Ishikawa (cell line): ENCODE results near the gene BICRA.

Source experiments
- CEBPB ChIP-seq: IDR thresholded peaks from 2 replicates; pipeline ENCODE4 v1.6.1; 2012
- CREB1 ChIP-seq: IDR thresholded peaks from 2 replicates; pipeline ENCODE4 v1.6.1; 2012; ENCODE audit warnings: low read depth
- EGR1 ChIP-seq: IDR thresholded peaks from 2 replicates; pipeline ENCODE4 v1.6.1; 2012
- EP300 ChIP-seq: IDR thresholded peaks from 2 replicates; pipeline ENCODE4 v1.6.1; 2012; ENCODE audit warnings: borderline replicate concordance
- FOXM1 ChIP-seq: IDR thresholded peaks from 2 replicates; pipeline ENCODE4 v1.6.1; 2012; ENCODE audit warnings: low read depth, borderline replicate concordance
- MAX ChIP-seq: IDR thresholded peaks from 2 replicates; pipeline ENCODE4 v1.6.1; 2012
- NFIC ChIP-seq: IDR thresholded peaks from 2 replicates; pipeline ENCODE4 v1.6.1; 2012
- RAD21 ChIP-seq: IDR thresholded peaks from 2 replicates; pipeline ENCODE4 v1.6.1; 2012; ENCODE audit warnings: low read depth
- TAF1 ChIP-seq: IDR thresholded peaks from 2 replicates; pipeline ENCODE4 v1.6.1; 2012; ENCODE audit warnings: low read depth, mild to moderate bottlenecking
- TCF12 ChIP-seq: IDR thresholded peaks from 2 replicates; pipeline ENCODE4 v1.6.1; 2012; ENCODE audit warnings: low read depth
- TEAD4 ChIP-seq: IDR thresholded peaks from 2 replicates; pipeline ENCODE4 v1.6.1; 2012
- USF1 ChIP-seq: IDR thresholded peaks from 2 replicates; pipeline ENCODE4 v1.6.1; 2012
- YY1 ChIP-seq: IDR thresholded peaks from 2 replicates; pipeline ENCODE4 v1.6.1; 2012; ENCODE audit warnings: low read depth
- TF ChIP-seq, protein P1 (sequence below): IDR thresholded peaks from 2 replicates; pipeline ENCODE4 v1.6.1; 2012; ENCODE audit warnings: low read depth, mild to moderate bottlenecking

DNA sequence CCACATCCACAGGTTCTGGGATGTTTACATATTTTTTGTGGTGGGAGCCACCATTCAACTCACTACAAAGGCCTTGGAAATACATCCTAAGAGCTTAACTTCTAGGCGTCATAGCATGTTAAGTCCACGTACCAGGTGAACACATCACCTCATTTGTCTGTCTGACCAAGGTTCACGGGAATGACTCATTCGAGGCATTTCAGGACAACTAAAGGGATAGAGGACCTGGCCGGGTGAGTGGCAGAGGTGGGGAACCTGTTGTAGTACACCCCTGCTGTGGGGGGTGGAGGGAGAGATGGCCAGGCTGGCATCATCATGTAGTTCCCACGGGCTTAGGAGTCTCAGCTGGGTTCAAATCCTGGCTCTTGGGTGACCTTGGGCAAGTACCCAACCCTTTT, 51.5 kb downstream of the BICRA start:
- no peak for TF ChIP-seq EP300
- TF ChIP-seq RAD21 = no peak
- no peak for TF ChIP-seq CEBPB
- no peak for TF ChIP-seq MAX
- TF ChIP-seq TAF1 = no peak
- no peak for TF ChIP-seq CREB1
- no peak for TF ChIP-seq FOXM1
- no peak for TF ChIP-seq EGR1
- no peak for TF ChIP-seq TEAD4
- TF ChIP-seq YY1 = no peak
- TF ChIP-seq, protein P1, sequence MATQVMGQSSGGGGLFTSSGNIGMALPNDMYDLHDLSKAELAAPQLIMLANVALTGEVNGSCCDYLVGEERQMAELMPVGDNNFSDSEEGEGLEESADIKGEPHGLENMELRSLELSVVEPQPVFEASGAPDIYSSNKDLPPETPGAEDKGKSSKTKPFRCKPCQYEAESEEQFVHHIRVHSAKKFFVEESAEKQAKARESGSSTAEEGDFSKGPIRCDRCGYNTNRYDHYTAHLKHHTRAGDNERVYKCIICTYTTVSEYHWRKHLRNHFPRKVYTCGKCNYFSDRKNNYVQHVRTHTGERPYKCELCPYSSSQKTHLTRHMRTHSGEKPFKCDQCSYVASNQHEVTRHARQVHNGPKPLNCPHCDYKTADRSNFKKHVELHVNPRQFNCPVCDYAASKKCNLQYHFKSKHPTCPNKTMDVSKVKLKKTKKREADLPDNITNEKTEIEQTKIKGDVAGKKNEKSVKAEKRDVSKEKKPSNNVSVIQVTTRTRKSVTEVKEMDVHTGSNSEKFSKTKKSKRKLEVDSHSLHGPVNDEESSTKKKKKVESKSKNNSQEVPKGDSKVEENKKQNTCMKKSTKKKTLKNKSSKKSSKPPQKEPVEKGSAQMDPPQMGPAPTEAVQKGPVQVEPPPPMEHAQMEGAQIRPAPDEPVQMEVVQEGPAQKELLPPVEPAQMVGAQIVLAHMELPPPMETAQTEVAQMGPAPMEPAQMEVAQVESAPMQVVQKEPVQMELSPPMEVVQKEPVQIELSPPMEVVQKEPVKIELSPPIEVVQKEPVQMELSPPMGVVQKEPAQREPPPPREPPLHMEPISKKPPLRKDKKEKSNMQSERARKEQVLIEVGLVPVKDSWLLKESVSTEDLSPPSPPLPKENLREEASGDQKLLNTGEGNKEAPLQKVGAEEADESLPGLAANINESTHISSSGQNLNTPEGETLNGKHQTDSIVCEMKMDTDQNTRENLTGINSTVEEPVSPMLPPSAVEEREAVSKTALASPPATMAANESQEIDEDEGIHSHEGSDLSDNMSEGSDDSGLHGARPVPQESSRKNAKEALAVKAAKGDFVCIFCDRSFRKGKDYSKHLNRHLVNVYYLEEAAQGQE = no peak
- no peak for TF ChIP-seq TCF12
- TF ChIP-seq NFIC = no peak
- no peak for TF ChIP-seq USF1
